IPS DF 19.7 (cell line): Measurements from ENCODE around the gene SCAMP3.
"Not testable (repeated sequence)": the region's sequence is repeated elsewhere in the genome, so short reads cannot be mapped to it uniquely, and the experiment has no call there.

Experiments
- DNase-seq: peaks from one replicate; pipeline ENCODE4 v3.0.0-alpha.2; 2013; ENCODE audit warnings: low read depth, low spot score

The SCAMP3 gene

DNA sequence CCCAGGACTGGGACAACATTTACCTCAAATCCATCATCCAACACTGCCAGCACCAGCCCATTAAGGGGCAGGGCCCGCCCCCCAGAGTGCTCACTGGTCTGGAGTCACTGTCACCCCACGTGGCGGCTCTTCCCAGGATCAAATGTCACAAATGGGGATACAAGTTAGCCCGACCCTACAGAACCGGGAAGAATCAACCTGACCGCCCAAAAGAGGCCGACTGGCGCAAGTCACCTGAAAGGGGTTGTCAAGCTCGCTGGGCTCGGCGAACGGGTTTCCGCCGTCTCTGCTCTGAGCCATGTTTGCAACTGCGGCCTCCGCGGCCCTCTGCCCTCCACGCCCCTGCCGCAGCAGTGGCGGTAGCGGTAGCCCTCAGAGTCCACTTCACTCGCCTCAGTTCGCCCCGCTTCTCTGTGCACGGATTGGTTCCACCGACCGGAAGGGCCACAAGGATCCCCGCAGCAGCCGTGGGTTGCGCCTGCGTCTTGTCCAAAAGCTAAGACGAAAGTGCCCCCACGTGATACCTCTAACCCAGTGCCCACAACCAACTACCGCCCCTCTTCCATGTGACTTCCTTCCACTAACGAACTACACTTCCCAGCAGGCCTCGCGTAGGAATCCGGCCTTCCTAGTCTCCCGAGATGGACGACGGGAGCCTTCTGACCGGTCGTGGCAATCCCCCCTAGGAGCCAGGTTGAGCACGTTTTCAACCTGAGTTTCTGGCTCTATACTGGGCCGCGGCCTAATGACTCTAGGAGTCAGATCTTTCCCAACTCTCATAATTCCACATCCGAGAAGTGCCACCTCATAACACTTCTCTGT, at the start of gene SCAMP3:
Gene SCAMP3 (minus strand): TSS at position 509 of the 822 bp plus-strand sequence. CDS start 209 bp downstream, at position 300.
- DNase-seq = peak; percentile 99

- DNase-seq = no peak
These were observed 47.4 kb upstream of the SCAMP3 start for GRCh38 chr1:155309423-155310021.

GRCh38 chr1:155308493-155309422, 46.6 kb upstream of the SCAMP3 start, which contains the start of gene FDPS:
Gene FDPS (plus strand): TSS chr1:155308866. CDS start chr1:155309790, 924 bp downstream.
- DNase-seq = peak; percentile 96

- DNase-seq = no peak
These were observed 45.1 kb upstream of the SCAMP3 start for GRCh38 chr1:155307247-155307740.

GRCh38 chr1:155305881-155306391, 43.8 kb upstream of the SCAMP3 start:
- DNase-seq = no peak

- no peak for DNase-seq
These were observed 42.5 kb upstream of the SCAMP3 start for GRCh38 chr1:155304558-155305063.

DNA sequence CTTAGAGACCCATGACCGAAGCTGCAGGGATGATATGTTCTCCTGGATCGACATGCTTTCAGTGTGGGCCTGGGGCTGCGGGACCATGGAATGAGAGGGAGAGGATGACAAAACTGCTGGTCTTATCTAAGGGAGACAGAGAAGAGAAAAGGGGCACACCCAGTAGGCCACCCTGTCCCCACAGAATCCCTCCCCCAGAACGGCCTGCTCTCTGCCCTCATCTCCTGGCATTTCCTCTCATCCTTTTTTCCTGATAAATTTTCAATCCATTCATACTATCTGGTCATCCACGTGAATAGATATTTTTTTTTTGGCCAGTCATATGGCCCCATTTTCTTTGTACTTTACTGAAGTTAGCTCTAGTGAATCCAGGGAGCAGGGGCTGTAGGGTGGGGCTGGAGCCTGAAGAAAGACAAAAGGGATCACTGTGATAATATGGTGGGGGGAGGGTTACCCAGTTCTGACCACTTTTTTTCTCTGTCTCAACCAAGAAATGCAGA, 39.2 kb upstream of the SCAMP3 start, which contains the start of gene PKLR:
Gene PKLR (minus strand): TSS at position 97 of the 500 bp plus-strand sequence. CDS start 43 bp downstream, at position 54.
- no peak for DNase-seq

DNA sequence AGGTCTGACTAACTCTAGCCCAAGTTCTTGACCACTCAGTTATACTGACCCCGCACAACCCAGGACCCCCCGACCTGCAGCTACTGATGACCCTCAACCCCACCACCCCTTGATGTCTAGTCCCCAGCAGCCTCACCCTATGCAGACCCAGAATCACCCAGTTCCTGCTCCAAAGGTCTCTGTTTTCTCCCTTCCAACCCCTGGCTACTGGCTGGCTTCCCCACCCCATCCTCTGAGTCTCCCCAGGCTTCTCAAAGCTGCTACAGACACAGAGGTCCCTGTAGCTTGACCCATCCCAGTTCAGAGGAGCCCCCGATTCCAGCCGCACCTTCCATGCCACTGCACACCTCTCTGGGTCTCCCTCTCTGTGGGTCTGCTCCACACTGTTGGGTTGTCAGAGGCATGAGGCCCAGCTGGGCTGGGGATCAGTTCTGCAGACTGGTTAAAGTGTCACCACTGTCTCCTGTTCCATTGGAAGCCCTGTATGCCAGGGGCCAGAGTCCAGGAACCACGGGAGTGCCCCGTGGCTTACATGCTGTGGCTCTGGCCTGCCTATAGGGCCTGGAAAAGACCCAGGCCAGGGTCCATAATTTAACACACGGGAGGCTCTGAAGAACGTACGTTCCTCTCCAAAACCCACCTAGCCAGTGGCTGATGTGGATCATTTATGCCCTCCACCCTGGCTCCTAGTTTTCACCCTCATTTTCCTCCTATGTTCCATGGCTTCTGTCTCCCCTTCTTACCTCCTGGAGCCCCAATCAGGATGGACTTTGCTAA, 38.6 kb upstream of the SCAMP3 start:
- no peak for DNase-seq

GRCh38 chr1:155300024-155300423, 37.9 kb upstream of the SCAMP3 start:
- no peak for DNase-seq

- DNase-seq = no peak
These were observed 35.2 kb upstream of the SCAMP3 start for GRCh38 chr1:155297384-155297783.

DNA sequence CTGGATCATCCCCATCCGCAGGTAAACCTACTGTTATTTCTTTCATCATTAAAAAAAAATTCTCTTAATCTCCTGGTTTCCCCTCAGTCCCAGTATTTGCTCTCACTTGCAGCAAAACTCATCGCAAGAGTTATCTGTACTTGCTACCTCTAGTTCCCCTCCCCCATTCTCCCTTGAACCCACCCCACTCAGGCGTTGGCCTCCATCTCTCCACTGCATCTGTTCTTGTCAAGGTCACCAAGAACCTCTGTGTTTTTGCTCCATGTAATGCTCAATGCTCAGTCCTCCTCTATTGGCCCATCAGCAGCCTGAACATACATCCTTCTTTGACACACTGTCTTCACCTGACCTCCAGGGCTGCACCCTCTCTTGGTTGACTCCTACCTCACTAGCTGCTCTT, 34.5 kb upstream of the SCAMP3 start:
- DNase-seq = no peak

DNA sequence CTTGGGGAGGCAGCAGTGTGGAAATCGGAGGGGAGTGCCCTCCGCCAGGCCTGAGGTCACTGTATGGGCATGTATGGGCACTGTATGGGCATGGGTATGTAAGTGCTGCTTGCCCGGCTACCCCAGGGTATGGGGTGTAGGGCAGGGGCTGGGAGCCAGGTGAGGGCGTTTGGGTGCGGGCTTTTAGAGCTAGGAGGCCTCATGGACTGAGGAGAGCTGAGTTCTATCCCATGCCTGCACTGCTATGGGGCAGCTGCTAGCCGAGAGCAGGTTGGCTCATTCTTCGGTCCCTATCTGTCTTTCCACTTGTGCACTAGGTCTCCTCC, 33.7 kb upstream of the SCAMP3 start:
- DNase-seq = no peak

- DNase-seq = no peak
These were observed 33.2 kb upstream of the SCAMP3 start for GRCh38 chr1:155295183-155295941.

DNA sequence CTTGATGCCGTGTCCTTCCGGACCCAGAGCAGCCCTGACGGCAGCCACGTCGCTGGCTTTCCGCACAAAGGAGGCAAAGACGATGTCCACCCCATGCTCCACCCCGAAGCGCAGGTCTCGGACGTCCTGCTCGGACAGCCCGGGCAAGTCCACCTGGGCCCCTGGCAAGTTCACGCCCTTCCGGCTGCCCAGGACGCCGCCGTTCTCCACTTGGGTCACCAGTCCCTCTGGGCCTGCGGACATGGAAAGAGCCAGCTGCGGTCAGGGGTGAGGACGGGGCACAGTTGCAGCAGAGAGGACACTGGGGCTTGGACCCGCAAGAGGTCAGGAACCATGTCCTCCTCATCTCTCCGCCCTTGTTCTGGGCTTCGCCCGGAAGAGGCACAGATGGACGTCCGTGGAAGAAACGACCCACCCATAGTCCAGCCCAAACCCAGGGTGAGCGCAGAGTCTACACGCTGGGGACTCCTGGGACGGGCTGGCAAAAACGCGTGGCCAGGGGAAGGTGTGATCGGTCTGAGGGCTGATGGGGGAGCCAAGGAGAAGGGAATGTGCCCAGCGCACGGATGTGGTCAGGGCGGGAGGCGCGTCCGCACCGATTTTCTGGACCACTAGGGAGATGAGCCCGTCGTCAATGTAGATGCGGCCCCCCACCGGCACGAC, 32.5 kb upstream of the SCAMP3 start:
- no peak for DNase-seq

- no peak for DNase-seq
These were observed 31.1 kb upstream of the SCAMP3 start for GRCh38 chr1:155293086-155293749.

GRCh38 chr1:155291006-155291405, 28.8 kb upstream of the SCAMP3 start:
- not testable (repeated sequence) for DNase-seq

DNA sequence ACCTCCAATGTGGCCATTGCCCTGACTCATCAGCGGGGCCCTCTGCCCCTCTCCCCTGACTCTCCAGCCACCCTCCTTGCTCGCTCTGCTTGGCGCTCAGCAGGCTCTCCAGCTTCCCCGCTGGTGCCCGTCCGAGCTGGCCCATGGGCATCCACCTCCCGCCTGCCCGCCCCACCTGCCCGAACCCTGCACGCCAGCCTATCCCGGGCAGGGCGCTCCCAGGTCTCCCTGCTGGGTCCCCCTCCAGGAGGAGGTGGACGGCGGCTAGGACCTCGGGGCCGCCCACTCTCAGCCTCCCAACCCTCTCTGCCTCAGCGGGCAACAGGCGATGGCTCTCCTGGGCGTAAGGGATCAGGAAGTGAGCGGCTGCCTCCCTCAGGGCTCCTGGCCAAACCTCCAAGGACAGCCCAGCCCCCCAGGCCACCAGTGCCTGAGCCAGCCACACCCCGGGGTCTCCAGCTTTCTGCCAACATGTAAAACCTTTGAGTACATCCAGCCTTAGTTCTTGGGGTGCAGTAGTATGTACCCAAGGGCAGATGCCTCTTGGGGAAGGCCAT, 25.9 kb upstream of the SCAMP3 start:
- no peak for DNase-seq

- DNase-seq = no peak
These were observed 24.4 kb upstream of the SCAMP3 start for GRCh38 chr1:155286544-155286943.
